Activated gamma-delta T cell treated with anti-CD3 and anti-CD28 coated beads, Interleukin-2, amount 50 U/mL, for 16 hours (primary cell): ENCODE measurements around the gene PRKACA.

Experiments
- DNase-seq: peaks from one replicate; pipeline ENCODE4 v3.0.0-alpha.2; 2020; ENCODE audit warnings: low read depth

PRKACA gene

DNA sequence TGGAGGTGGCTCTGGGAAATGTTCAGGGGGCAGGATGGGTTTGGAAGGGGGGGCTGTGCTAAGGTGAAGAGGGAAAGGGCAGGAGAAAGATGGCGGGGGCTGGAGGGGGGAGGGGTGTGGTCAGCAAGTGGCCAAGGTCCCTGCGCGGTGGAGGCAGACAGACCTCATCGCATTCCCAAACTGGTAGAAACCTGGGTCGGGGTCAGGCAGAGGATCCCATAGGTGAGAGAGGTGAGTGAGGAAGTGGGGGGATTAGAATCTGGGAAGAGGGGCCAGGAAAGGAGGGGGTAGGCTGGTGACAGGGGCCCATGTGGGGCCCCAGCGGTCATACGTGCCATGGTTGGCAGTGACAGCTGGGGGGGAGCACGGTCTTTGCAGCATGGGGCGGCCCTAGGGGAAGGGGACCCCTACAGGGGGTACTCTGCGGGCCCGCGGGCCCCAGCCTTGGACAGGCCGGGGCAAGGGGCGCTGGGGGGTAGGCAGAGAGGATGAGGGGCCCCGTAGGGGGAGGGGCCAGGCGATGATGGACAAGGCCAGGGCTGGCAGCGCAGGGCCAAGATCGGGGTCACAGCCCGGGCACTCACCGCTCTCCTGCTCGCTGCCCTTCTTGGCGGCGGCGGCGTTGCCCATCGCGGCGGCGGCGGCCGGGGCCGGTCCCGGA is 514 bp downstream of the PRKACA start:
- no peak for DNase-seq

DNA sequence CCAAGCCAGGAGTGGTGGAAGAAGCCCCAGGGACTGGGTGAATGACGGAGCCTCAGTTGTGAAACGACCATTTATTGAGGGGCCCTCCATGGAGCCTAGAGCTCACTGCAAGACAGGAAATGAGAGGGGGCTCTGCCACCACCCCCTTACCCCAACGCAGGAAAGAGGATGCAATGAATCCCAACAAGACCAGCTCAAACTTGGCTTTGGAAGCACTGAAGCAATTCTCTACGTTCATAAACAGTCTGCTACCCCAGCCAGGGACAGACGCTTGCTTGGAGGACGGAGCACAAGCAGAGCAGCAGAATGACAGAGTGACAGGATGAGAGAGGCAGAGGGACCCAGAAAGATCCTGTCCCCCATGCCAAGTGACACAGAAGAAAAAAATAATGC is 1.0 kb downstream of the PRKACA start:
- DNase-seq = no peak

DNA sequence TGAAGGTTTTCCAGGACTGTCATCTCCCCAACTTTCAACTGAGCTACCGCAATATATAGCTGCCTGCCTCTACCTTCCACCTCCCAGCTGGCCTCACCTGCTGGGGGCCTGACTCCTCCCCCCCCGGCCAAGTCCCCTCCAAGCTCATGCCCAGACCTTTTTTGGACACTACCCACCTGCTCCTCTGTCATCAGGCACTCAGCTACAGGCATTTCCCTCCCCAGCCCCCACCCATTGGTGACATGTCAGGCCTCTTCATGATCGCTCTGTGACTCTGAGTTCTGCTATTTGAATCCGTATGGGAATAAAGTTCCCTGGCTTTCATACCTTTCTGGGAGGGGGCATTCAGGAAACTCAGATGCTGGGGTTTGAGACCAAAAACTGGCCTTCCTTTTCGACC is 1.8 kb downstream of the PRKACA start:
- no peak for DNase-seq

DNA sequence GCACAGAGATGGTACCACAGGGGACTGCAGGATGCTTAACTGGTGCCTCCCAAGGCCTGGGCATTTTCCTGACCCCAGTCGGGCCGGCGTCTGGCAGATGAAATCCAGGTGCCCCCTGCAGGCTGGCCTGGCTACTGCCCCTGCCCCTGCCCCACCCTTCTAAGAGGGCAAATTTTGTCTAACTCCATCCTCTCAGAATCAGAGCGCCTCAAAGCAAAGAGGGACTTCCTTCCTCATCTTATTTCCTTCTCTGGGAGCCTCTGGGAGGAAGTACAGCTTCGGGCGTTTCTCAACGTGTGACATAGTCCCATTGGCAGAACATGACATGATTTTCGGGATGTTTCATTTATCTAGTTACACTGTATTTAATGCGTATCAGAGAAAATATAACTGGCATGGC is 2.7 kb downstream of the PRKACA start:
- no peak for DNase-seq

DNA sequence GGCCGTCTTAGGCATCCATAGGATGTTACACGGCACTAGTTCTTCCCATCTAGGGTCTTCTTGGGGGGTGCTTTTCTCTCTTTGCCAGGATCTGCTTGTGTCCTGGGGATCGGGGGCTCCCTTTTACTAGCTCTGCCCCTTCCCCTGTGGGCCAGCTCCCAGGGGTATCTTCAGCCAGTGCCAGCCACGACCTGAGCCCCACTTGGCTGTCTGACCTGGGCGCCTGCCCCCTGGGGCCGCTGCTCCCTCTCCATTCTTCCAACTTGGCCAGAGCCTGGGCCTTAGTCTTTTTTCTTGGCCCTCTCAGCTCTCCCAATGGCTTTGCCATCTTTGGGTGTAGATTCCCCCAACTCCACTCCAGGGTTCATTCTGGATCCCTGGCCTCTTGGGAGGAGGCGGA is 3.1 kb downstream of the PRKACA start:
- no peak for DNase-seq

DNA sequence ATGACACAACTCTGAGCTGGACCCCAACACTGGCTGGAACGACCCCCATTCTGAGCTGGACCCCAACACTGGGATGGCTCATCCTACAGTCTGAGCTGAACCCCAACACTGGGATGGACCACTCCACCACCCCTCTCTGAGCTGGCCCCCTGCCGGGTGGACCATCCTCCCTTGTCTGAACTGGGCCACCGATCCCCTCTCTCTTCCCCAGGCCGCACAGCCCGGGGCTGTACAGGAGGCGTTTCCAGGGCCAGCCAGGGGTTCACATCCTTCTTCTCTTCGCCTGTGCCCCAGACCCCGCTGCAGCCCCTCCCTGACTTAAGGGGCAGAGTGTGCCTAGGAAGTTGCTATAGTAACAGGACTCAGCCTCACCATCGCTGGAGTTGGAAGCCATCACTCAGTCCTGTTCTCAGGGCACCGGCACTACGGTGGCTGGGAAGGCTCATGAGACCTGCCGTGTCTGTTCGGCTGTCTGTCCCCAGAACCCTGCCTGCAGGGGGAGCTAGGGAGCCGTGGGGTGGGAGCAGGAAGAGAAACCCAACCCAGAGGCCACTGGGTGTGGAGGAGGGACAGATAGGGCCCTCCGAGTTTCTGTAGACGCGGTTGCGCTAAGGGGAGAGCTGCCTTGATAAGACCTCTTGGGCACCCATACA is 3.7 kb downstream of the PRKACA start:
- DNase-seq = peak; percentile 22

DNA sequence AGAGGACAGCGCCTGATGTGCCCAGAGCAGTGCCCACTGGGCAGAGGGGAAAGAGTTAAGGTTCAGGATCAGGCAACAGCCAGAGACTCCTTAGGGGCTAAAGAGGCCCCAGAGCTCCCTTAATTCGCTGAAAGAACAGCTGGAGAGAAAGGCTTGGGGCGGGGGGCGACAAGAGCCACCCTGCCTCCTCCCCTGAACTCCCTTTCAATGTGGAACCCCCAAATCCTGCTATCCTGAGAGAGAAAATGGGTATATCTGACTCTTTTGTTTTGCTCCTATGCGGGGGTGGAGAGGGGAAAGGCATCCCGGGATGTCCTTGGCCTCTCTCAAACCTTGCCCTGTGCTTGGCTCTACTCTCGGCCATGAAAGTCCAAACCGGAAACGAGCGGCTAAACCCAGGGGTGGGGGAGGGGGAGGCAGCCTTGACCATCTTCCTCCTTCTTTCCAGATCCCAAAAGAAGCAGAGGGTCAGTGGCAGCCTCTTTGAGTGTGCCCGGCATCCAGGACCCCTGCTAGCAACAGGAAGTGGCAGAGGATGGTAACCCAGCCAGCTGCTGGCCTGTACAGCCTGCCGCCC is 4.7 kb downstream of the PRKACA start:
- no peak for DNase-seq

DNA sequence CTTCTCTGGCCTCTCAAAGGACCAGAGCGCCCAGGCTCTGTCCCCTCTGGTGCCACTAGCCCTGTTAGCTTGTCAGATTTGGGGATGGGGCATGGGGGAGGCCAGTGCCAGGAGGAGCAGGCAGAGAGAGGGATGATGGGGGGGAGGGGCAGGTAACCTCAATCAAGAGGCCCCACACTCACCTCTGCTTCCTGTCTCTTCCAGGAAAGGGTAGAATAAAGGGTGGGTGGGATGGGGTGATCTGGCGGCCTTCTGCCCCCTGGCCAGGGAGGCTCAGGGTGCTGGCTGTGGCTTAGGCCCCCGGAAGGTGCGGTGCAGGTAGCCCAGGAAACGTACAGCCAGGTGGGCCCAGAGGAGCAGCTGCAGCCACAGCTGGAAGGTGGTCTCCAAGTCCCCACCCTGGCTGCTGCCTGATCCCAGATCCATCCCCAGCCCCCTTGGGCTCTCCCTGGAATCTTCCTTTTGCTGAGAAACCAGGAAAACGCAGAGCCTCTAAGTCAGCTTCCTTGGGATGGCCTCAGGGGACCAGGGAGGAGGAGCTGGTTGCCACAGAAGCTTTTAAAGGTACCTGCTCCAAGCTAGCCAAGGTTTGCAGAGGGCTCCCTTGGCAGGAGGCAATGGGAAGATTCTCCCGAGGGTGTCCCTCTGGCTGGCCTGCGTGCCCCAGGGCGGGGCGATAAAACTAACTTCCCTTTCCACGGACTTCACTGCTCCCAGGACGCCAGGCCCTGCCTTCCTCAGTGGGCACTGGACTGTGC is 5.3 kb downstream of the PRKACA start:
- no peak for DNase-seq

DNA sequence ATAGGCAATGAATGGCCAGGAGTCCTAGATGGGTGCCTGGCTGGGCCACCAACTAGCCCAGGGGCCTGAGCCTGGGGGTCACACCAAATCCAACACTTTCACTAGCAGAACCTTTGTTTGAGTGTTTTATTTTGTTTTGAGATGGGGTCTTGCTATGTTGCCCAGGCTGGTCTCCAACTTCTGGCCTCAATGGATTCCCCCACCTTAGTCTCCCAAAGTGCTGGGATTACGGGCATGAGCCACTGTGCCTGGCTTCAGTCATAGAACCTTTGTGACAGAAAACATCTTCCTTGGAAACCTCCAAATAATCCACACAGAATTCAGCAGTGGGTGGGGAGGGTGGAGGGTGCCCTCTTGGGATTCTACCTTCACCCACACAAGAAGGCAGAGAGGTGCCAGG is 6.1 kb downstream of the PRKACA start:
- DNase-seq = no peak

DNA sequence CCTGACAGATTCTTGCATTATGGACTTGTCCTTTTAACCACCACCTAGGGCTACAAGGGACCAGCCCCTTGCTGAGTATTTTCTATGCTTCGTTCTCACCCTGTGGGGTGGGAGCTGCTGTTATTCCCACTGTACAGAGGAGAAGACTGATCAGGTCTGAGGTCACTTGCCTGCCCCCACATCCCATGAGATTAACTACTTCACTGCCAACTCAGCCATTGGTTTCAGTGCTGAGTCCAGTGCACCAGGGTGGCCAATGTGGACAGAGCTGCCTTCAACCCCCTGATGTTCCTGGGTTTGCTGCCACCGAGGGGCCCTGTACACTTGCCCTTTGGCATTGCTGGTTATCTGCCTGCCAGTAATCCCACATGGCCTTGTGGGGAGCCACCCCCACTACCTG is 6.9 kb downstream of the PRKACA start:
- DNase-seq = no peak

DNA sequence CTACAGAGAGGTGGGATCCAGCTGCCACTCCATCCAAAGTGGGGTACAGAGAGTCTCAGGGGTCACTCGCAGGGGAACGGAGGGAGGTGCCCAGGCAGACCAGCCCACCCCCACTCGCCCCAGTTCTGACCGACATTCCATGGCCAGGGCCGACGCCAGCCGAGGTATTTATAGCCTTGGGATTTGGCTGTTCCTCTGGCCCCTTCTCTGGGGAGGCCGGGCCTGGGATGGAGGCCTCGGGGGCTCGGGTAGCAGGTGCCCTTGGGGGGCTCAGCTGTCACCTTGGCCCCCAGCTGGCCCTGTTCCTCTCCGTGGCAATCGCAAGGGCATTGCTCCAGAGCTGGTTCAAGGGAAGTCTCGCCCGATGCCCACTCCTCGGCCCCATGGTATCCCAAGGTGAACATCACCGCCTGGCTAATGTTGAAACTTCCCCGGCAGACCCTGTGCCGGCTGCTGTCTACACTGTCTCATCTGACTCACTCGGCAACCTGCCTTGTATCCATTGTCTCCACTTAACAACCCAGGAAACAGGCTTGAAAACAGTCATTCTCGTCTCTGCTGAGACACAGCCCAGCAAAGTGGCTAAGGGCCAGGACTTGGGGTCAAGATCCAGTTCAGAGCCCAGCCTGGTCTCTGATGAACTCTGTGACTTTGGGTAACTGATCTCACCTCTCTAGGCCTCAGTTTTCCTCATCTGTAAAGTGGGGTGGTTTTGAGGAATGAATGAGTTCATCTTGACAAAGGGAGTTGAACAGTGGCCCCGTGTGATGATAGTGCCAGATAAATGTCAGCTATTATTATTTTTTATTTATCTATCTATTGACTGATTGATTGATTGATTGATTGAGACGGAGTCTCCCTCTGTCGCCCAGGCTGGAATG is 9.7 kb downstream of the PRKACA start:
- DNase-seq = no peak

DNA sequence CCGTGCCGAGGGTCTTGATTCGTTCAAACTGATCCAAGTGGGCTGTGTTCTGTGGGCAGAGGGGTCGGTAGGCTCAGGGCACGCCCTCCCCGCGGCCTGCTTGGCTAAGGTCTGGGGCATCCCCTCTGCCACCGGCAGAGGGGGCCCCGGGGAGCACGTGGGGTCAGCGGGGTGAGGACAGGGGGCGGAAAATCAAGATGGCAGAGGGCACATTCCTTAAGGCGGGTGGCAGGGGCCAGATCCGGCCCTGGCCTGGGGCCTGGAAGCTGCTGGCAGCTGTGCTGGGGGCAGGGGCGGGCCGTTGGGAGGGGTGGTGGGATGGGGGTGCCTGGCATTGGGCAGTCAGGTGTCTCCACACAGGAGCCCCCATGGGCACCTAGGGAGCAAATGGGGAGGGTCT is 10.7 kb downstream of the PRKACA start:
- no peak for DNase-seq

DNA sequence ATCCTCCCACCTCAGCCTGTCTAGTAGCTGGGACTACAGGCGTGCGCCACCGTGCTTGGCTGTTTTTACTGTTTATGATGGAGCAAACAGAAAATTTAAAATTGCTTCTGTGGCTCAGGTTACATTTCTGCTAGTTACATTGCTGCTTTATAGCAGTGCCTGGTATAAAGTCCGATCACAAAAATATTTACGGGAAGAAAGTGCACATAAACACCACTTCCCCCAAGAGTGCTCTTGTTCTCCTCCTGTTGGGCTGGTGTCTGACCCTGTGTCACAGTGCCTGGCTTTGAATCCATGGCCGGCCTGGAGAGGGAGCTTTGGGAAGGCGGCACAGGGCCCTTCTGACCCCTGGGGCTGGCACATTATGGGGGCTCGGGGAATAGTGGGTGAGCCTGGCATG is 11.9 kb downstream of the PRKACA start:
- DNase-seq = no peak

DNA sequence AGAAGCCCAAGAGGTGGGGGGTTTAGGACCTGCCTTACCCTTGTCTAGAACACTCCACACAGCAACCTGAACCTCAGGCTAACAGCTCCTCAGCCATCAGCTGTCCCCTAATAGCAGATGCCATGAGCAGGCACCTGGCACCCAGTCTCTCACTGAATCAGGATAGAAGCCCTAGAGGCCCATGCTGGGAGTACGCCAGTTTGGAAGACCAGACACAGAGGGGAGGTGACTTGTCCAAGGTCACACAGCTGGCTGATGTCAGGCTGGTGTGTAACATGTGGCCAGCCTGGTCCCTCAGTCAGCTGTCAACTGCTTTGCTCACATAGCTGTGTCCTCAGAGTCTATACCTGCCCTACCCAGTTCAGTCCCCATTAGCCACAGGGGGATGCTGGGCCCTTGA is 14.3 kb downstream of the PRKACA start:
- DNase-seq = no peak

DNA sequence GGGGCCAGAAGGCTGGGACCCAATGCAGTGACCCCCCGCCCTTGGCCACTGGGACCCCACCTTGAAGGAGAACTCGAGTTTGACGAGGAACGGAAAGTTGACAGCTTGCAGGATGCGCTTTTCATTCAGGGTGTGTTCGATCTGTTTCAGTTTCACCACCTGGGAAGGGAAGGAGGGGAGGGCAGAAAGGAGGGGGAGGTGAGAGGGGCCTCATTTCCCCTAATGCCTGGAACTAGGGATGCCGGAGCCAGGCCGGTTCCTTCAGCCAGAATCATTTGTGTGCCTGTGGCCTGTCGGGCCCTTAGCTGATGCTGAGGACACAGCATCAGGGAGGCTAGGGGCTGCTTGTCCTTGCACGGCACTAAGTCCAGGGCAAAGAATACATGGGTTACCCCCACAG is 14.8 kb downstream of the PRKACA start:
- DNase-seq = no peak

DNA sequence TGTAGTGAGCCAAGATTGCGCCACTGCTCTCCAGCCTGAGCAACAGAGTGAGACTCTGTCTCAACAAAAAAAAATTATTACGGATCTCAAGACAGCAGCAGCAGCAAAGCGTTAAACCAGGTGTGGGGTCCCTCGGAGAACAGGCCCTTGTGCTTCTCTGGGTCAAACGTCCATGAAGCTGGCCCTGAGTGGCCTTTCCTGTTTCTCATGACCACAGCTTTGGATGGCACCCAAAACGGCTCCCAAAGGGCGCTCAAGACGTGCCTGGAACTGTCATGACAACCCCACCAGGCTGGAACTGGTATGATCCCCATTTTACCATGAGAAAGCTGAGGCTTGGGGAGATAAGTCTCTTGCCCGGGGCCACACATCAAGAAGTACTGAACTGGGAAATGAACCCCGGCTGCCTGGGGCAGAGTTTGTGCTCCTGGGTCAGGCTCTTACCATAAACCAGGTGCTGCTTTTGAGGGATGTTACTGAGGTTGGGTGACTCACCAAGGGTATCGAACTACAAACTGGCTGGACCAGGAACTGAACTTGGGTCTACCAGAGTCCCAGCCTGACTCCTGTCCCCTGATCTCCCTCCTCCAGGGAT is 15.4 kb downstream of the PRKACA start:
- no peak for DNase-seq

DNA sequence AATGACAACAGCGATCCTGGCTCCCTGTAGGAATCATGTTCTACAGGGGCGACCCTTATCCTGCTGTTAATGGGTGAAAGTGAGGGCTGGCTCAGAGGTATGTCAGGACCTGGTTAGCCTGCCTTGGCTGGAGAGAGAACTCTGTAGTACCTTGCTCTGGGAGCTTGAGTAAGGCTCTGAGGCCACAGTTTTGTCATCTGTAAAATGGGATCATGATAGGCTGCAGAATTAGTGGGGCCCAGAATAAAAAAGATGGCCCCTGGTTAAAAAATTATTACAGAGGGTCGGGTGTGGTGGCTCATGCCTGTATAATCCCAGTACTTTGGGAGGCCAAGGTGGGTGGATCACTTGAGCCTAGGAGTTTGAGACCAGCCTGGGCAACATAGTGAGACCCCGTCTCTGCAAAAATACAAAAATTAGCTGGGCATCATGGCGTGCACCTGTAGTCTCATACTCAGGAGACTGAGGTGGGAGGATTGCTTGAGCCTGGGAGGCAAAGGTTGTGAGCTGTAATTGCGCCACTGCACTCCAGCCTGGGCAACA is 16.5 kb downstream of the PRKACA start:
- no peak for DNase-seq

DNA sequence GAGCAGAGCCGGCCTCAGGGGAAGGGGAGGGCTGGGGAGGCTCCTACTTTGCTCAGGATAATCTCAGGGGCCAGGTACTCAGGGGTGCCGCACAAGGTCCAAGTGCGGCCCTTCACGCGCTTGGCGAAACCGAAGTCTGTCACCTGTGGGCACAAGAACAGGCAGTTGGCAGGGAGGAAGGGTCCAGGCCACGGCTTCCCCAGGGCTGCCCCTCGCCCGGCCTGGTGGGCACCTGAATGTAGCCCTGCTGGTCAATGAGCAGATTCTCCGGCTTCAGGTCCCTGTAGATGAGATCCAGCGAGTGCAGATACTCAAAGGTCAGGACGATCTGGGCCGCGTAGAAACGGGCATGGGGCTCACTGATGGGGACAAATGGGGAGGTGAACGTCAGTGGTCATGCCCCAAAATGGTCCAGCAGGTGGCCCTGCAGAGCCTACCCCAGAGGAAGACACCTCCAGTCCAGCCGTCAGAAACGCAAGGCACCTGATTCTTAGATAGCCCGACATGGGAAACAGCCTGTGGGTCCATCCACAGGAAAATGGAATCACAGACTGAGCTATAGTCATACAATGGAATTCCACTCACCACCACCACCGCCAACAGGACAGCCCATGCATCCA is 19.9 kb downstream of the PRKACA start:
- no peak for DNase-seq

DNA sequence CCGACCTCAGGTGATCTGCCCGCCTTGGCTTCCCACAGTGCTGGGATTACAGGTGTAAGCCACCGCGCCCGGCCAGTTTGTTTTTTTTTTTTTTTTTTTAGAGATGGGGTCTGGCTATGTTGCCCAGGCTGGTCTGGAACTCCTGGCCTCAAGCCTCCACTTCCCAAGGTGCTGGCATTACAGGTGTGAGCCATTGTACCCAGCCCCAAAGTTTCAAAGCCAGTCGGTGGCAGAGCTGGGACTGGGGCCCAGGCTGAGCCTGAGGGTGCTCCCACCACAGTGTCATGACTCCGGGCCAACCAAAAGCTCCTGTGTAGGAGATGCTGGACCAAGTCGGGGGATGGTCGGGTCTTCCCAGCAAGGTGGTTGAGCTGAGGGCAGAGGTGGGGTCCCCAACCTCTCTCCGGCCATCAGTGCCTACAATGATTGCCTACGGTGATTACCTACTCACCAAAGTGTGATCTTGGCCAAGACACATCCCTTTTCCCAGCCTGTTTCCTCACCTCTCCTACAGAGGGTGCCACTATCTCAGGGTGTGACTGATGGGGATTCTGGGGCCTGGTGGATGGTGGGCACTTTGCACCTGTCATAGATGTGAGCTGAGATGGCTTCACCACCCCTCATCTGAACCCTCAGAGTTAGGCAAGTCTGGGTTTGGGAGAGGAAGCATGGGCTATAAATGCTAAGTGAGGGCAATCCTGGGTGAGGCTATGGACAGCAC is 21.1 kb downstream of the PRKACA start:
- DNase-seq = no peak

DNA sequence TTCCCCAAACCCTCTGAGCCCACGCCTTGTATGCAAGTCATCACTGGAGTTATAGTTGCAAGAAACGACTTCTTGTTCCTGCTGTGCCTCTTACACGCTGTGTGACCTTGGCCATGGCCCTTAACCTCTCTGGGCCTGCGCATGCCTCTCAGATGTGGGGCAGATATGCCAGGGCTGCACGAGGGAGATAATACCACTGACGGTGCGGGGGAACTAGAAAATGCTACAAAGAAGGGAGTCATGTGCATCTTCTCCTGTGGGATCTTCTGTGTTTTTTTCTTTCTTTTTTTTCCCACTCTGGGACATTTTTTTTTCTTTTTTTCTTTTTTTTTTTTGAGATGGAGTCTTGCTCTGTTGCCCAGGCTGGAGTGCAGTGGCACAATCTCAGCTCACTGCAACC is 22.7 kb downstream of the PRKACA start:
- DNase-seq = no peak
